Activated CD4-positive, CD25-positive, alpha-beta regulatory T cell treated with anti-CD3 and anti-CD28 coated beads, Interleukin-2, amount 50 U/mL, for 24 hours (primary cell): ENCODE data around the gene GPNMB.

Source experiments
- ATAC-seq, 2 donors: fragments of 150-1000 bp; cut with Tn5 transposase; one replicate each; pipeline ENCODE4 v1.10.0; 2021; ENCODE audit warnings: mild to moderate bottlenecking in 1 of 2, moderate library complexity in 1 of 2

Gene GPNMB

GRCh38 chr7:23275912-23276311, 29.3 kb downstream of the GPNMB start:
- no peak for ATAC-seq

GRCh38 chr7:23276376-23276775, 29.8 kb downstream of the GPNMB start:
- ATAC-seq: no peak

DNA sequence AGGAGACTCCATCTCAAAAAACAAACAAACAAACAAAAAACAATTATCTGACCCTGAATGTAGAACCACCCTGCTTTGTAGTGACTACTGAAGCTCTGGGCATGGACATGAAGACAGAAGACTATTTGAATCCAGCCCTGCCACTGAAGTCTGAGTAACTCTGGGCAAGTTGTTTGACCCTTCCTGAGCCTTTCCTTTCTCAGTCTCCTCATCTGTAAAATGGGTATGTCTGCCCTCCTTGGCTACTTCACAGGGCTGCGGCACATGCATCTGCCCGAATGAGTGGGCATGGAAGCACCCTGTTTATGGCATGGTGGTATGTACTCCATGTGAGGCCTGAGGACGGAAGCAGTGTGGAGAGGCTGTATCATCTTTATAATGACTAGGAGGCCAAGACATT, 30.4 kb downstream of the GPNMB start:
- ATAC-seq: no peak

GRCh38 chr7:23277359-23277989, 30.9 kb downstream of the GPNMB start:
- ATAC-seq: peak in 1 of 2 donors; percentile 19

DNA sequence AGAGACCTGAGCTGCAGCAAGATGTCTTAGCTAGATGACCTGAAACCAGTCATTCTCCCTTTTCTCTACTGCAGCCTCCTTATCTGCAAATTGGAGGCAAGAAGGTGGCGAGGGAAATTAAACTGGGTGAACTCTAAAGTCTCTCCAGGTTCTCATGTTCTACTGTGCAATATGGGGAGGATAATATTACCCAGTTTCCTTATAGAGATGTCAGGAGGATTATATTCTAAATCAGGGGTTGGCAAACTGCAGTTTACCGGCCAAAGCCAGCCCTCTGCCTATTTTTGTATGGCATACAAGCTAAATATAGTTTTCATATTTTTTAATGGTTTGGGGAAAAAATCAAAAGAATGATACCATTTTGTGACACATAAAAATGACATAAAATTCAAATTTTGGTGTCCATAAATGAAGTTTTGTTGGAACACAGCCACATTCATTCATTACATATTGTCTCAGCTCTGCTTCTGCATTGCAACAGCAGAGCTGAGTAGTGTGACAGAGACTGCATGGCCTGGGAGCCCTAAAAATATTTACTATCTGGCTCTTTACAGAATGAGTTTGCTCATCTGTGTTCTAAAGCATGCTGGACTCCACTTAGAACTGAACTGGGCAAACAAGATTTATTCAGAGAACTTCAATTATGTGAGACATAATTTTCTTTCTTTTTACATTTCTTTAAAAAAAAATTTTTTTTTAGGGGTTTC, 33.4 kb downstream of the GPNMB start:
- no peak for ATAC-seq

DNA sequence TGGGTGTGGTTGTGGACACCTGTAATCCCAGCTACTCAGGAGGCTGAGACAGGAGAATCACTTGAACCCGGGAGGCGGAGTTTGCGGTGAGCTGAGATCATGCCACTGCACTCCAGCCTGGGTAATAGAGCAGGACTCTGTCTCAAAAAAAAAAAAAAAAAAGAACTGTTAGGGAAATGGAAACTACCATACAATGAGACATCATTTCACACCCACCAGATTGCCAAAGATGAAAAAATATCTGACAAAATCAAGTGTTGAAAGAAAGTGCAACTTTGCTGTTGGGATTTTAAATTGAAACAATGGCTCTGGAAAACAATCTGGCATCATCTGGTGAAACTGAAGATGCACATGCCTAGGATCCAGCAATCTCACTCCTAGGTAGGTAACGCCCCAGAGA, 36.5 kb downstream of the GPNMB start:
- no peak for ATAC-seq

- no peak for ATAC-seq
Observed at GRCh38 chr7:23284871-23285270, 38.3 kb downstream of the GPNMB start.

DNA sequence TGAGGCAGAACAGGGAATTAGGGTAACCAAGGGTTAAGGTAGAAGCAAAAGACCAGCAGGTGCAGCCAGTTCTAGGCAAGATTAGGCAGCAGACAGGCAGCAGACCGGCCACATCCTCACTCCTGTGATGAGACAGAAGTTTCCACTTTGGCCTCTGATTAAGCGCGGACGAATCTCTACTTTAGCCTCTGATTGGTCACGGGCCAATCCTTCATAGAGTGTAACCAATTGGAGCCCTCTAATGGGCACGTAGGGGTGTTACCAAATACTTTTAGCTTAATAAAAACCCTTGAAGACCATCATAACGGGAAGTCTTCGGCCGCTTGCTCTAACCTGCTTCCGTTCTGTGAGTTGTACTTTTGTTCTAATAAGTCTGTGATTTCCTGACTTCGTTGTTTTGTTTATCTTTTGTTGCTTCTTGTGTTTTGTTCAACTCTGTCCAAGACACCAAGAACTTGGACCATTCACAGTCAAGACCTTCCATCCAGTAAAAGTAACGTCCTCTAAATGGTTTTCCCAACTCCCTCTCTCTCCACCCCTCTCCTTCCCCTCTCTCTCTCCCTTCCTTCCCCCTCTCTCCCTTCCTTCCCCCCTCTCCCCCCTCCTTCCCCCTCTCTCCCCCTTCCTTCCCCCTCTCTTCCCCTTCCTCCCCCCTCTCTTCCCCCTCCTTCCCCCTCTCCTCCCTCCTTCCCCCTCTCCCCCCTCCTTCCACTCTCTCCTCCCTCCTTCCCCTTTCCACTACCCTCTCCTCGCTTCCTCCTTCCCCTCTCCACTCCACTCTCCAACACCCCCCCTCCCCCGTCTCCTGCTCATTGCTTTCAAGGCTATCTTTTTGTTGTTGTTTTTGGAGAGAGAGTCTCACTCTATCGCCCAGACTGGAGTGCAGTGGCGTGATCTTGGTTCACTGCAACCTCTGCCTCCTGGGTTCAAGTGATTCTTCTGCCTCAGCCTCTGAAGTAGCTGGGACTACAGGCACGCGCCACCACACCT, 39.4 kb downstream of the GPNMB start:
- ATAC-seq: no peak

GRCh38 chr7:23287612-23288011, 41.0 kb downstream of the GPNMB start:
- ATAC-seq: no peak

DNA sequence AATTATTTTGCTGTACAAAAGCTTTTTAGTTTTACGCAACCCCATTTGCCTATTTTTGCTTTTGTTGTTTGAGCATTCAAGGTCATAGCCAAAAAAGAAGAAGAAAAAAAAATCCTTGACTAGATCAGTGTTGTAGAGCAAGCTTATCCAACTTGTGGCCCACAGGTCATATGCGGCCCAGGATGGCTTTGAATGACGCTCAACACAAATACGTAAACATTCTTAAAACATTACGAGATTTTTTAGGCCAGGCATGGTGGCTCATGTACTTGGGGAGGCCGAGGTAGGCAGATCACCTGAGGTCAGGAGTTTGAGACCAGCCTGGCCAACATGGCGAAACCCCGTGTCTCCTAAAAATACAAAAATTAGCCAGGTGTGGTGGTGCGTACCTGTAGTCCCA, 44.4 kb downstream of the GPNMB start:
- no peak for ATAC-seq

DNA sequence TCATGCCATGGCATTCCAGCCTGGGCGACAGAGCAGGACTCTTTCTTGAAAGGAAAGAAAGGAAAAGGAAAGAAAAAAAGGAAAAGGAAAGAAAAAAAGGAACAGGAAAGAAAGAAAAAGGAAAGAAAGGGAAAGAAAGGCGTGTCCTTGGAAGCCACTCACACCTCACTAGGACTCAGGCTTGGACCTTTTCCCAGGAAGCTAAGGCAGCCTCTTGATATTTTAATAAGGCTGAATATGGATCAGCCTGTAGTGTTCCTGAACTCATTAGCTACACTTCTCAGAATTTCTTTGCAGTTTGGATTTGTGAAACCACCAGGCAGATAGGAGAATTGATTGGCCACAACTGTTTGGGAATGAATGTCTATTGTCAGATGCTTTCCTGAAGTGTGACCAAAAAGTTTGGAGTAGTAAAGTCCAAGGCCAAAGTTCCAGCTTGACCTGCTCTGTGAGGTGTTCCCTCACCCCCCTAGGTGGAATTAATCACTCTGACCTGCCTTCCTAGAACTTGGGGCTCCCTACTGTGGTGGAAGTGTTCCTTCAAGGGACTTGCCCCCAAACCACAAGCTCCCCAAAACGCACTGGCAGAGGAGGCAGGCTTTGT, 45.5 kb downstream of the GPNMB start:
- ATAC-seq: no peak

- no peak for ATAC-seq
Observed at GRCh38 chr7:23292623-23293022, 46.0 kb downstream of the GPNMB start.

GRCh38 chr7:23293500-23294073, 47.0 kb downstream of the GPNMB start:
- ATAC-seq: no peak

GRCh38 chr7:23294549-23295400, 48.2 kb downstream of the GPNMB start:
- ATAC-seq: no peak

GRCh38 chr7:23295401-23295697, 48.8 kb downstream of the GPNMB start:
- ATAC-seq: no peak

DNA sequence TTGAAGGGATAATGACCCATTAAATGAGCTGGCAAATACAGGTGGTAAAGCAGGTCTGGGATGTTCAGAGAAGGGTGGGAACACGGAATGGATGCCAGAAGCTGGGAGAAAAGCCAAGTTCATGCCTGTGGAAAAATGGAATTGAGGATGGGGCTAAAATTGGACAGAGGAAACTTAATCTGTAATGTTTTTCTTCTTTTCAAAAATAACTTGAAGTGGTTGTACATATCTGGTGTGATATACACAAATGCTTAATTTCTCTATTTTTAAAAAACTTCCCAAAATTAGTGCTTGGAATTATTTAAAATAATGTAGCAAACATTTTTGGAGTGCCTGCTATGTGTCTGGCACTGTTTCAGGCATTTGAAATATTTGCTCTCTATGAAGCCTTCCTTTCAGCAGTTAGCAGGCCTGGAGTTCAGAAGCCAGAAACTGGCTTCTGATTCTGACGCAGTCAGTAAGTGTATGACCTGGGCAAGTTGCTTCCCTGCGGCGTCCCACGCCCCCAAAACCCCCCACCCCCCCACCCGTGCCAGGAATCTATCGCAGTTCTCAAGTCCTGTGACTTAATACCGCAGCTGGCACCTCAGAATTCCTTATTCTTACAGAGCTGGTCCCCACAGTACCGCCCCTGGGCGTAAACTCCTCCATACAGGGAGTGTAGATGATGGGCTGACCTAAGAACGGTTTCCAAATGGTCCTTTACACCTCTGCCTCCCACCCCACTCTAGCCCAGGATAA, 51.7 kb downstream of the GPNMB start:
- no peak for ATAC-seq

DNA sequence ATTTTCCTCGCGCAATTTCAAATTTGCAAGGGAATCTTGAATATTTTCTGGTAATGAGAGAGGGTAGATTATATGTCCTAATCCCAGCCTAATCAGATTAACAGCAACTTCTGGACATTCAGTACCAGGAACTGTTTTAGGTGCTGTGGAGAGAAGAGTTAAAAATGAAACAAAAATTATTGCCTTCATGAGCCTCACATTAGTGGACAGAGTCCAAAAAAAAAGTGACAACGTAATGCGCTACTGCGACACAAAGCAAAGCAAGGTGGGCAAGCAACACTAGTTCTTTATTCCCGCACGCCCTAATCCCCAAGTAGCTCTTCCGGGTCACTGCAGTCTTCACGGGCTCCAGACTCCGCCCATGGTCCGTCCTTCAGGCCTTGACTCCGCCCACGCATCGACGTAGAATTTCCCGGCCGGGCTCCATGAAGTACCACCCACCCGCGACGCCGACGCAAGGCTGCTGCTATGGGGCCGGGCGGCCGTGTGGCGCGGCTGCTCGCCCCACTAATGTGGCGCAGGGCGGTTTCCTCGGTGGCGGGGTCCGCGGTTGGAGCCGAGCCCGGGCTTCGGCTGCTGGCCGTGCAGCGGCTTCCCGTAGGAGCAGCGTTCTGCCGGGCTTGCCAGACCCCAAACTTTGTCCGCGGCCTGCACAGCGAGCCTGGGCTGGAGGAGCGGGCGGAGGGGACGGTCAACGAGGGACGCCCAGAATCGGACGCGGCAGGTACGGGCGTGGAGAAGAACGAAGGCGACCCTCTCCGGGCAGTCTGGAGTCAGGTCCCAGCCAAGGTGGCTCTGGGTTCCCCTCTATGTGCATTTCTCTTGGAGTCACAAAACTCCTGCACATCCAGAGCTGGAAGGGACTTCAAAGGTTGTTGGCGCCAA, 52.6 kb downstream of the GPNMB start, which contains the start of gene MALSU1:
TSS of gene MALSU1 (plus strand) at position 455 of the 885 bp plus-strand sequence. CDS start at position 469, 14 bp downstream.
- ATAC-seq: peak; percentile 98 to 99

- no peak for ATAC-seq
Observed at GRCh38 chr7:23299770-23300300, 53.3 kb downstream of the GPNMB start.

DNA sequence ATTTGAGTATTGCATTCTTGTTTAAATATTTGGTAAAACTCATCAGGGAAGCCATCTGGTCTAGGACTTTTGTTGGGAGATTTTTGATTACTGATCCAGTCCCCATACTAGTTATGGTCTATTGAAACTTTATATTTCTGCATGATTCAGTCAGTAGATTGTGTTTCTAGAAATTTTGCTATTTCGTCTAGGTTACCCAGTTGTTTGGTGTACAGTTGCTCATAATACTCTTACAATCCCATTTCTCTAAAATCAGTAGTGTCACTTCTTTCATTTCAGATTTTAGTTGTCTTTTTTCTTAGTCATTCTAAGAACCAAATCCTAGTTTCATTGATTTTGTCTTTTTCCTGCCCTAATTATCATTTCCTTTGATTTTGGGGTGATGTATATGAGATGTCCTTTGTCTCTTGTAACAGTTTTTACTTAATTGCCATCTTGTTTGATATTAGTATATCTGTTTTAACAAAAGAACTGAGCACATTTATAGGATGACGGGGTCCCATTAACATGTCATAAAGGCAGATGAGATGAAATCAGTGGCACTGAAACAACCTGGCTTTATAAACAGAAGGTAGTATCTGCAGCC, 60.5 kb downstream of the GPNMB start:
- ATAC-seq: peak; percentile 46 to 51
